ENCODE results near the gene C19orf47. TPM values are rescaled to one million over a fixed set of nuclear protein-coding genes. Genes with fewer than 3 reads are reported as not detected.

The C19orf47 gene
- total RNA-seq, 1 donor from 2014 or later: 28.1 TPM

DNA sequence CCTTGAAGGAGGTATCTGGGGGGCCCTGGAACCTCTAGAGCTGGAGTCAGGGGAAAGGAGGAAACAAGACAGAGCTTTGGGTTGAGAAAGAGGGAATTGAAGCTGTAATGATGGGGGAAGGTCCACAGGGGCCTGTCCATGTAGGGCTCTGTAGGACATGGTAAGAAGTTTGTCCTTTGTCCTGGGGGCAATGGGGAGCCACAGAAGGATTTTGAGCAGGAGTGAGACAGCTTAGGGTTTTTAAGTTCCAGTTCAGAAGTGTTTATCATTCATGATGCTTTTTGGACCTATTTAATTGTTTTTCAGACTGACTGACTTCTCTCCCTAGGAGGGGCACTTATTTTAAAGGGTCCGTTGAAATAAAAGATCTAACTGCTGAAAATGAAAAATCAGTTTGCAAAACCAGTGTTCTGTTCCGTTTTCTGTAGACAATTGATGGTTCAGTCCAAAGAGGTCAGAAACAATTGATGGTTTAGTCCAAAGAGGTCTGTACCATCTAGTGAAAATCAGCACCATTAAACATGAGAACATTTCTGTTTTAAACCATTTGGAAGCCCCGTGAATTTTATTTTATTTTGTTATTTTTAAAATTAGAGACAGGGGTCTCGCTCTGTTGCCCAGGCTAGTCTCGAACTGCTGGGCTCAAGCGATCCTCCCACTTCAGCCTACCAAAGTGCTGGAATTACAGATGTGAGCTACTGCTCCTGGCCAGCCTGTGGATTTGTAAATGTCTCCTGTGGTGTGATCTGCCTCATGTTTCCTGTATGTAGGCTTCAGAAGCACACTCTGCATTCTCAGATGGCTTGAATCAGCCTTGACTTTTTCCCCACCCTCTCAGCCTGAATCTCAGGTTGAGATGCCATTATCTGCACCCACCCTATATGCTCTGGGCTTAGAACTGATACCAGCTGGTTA is 8.7 kb upstream of the C19orf47 start:
- H3K4me1 Mint-ChIP-seq (ENCODE audit: low read depth): peaks cover 12% of the 10 kb centered on the region
- no peak overlapping the region for H3K27ac Mint-ChIP-seq
- no peak for DNase-seq (ENCODE audit: low spot score)
- no peaks in the 10 kb centered on the region for H3K27me3 Mint-ChIP-seq (ENCODE audit: insufficient read depth)
- peaks cover 2% of the 10 kb centered on the region for H3K36me3 Mint-ChIP-seq (ENCODE audit: low read depth)
- H3K4me3 Mint-ChIP-seq: no peak overlapping the region
- no peaks in the 10 kb centered on the region for H3K9me3 Mint-ChIP-seq
- intact Hi-C loops (cut with micrococcal nuclease): no loop called here

DNA sequence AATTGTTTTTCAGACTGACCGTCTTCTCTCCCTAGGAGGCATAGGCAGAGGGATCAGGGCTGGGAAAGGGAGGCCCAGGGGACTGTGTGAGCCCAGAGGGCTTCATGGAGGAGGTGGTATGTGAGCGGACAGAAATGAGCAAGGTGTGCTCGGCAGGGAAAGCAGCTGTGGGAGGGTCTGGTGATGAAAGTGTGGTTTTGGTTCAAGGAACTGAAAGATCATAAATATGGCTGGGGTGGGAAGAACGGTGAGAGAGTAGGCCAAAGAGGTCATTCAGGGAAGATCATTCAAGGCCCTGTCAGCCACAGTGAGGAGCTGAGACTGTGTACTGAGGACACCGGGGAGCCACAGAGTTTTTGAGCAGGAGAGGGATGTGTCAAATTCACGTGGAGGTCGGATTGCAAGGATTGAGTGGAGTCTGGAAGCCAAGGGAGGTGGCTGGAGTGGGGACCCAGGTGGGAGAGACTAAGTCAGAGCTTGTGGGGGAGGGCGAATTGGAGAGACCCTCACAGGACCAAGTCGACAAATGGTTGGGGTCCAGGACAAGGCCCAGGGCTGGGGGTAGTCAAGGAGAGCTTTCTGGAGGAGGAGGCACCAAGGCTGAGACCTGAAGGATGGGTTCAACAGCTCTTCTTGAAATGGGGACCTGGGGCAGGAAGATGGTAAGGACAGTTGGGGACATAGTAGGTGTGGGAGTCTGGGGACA is 7.9 kb upstream of the C19orf47 start:
- H3K4me1 Mint-ChIP-seq (ENCODE audit: low read depth): peaks cover 12% of the 10 kb centered on the region
- H3K9me3 Mint-ChIP-seq: no peaks in the 10 kb centered on the region
- H3K36me3 Mint-ChIP-seq (ENCODE audit: low read depth): no peaks in the 10 kb centered on the region
- no peak overlapping the region for H3K27ac Mint-ChIP-seq
- intact Hi-C loops (cut with micrococcal nuclease): no loop called here
- no peaks in the 10 kb centered on the region for H3K27me3 Mint-ChIP-seq (ENCODE audit: insufficient read depth)
- no peak for DNase-seq (ENCODE audit: low spot score)
- H3K4me3 Mint-ChIP-seq: no peak overlapping the region

DNA sequence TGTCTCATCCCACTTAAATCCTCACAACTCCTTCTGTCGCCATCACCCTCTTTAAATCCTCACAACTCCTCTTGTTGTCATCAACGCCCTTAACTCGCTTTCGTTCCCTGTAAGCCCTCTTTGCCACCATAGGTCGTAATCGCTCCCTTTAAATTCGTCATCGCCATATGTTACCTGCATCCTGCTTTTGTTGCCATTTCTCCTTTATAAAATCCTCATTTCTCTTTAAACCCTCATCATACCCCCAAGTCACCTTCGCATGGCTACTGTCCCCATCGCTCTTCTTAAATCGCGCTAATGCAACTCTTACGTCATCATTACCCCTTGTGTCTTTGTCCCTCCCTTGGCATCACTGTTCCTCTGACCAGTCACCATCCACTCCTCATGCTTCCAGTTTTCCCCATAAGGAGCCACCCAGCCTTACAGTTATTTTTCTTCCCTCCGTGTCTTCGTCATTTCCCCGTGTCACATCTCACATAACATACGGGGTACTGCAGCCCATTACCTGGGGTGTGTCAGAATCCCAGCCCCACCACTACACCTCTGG is 837 bp upstream of the C19orf47 start:
- Mint-ChIP-seq H3K36me3 (ENCODE audit: low read depth) (no peaks in the 10 kb centered on the region), H3K4me3 (peak overlapping the region; percentile 97), H3K4me1 (ENCODE audit: low read depth) (peaks cover 21% of the 10 kb centered on the region), H3K27ac (peak overlapping the region; percentile 95), H3K27me3 (ENCODE audit: insufficient read depth) (peaks cover 2% of the 10 kb centered on the region), H3K9me3 (no peaks in the 10 kb centered on the region)
- intact Hi-C loops (cut with micrococcal nuclease): loop anchor here (1.0 to 5.0 kb wide), 9 partner anchors 54 to 1003 kb away; partner anchors contain the start of genes AKT2, BLVRB, COQ8B and ITPKC
- no peak for DNase-seq (ENCODE audit: low spot score)

DNA sequence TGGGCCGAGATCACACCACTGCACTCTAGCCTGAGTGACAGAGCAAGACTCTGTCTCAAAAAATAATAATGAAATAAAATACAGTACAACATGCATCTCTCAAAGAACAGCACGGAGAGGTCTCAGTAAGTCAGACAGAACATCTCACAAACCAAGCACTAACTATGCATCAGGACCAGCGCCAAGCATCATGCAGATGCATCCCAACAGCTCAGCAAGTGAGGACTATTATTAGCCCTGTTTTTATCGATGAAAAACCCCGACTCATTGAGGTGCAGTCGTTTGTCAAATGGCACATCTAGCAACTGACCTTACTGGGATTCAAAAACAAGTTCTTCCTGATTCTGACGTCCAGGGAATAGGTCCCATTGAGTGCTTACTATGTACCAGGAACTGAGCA is 3.8 kb downstream of the C19orf47 start:
- DNase-seq (ENCODE audit: low spot score): no peak
- intact Hi-C loops (cut with micrococcal nuclease): no loop called here
- H3K27ac Mint-ChIP-seq: no peak overlapping the region

DNA sequence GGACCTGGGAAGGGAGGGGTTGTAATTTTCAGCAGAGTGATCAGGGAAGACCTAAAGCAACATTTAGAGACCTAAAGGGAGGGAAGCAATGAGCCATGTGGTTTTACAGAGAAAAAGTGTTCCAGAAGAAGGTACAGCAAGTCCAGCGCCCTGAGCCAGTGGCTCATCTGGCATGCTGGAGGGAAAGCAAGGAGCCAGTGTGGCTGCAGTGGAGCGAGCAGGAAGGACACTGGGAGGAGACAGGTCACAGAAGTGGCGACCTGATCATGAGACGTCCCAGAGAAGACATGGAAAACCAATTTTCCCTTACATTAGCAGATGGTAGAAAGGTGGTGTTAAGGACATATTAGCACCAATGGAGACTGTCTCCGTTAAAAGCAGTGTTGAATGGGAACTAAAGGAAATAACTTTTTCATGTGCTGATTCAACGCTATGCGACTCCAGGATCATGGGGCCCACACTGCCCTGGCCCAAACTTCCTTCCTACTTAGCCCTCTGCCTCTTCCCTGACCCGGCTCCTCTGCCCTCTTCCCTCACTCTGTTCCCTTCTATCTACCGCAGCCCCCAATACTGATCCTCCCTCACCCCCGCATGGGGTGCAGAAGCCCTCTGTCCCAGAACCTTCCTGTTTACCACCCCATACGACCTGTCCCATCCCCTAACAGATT is 5.4 kb downstream of the C19orf47 start:
- Mint-ChIP-seq H3K27ac (peak overlapping the region; percentile 10), H3K27me3 (ENCODE audit: insufficient read depth) (no peaks in the 10 kb centered on the region), H3K4me1 (ENCODE audit: low read depth) (peaks cover 10% of the 10 kb centered on the region), H3K36me3 (ENCODE audit: low read depth) (peaks cover 6% of the 10 kb centered on the region), H3K4me3 (no peak overlapping the region), H3K9me3 (no peaks in the 10 kb centered on the region)
- DNase-seq (ENCODE audit: low spot score): no peak
- intact Hi-C loops (cut with micrococcal nuclease): no loop called here

More for the DNA sequence above, 3.8 kb downstream of the C19orf47 start:
- H3K36me3 Mint-ChIP-seq (ENCODE audit: low read depth): peaks cover 3% of the 10 kb centered on the region
- H3K27me3 Mint-ChIP-seq (ENCODE audit: insufficient read depth): peaks cover 2% of the 10 kb centered on the region
- no peaks in the 10 kb centered on the region for H3K9me3 Mint-ChIP-seq
- H3K4me1 Mint-ChIP-seq (ENCODE audit: low read depth): peaks cover 19% of the 10 kb centered on the region
- no peak overlapping the region for H3K4me3 Mint-ChIP-seq

DNA sequence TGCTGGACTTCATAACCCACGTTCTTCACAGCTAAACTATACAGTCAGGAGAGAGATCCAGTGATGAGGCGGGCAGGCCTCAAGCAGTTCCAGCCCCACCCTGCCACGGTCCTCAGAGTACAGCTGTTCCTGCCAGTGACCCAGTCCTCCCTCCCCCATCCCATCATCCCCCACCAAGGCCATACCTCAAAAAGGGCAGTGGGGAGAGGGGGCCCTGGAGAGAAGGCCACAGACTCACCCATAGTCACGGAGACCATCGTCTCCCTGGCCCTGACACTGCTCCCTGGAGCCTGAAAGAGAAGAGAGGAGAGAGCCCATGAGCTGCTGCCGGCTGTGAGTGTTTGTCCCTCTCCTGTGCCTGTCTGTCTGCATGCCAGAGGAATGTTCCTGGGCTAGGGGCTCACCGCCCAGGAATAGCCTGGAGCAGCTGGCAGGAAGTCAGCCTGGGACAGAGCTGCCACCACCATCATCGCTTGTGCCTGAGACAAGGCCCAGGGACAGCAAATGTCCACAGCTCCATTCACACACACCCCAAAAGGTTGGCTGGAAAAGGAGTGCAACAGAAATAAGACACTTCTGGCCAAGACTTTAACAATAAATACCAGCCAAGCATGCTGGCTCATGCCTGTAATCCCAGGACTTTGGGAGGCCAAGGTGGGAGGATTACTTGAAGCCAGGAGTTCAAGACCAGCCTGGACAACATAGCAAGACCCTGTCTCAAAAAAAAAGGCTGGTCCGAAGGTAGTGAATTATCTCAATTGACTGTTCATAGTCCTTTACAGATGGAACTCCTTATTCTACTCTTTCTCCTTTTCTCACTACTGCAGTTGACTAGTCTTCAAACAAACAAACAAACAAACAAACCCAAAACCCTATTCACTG is 6.4 kb downstream of the C19orf47 start:
- Mint-ChIP-seq H3K27me3 (ENCODE audit: insufficient read depth) (no peaks in the 10 kb centered on the region), H3K4me1 (ENCODE audit: low read depth) (peaks cover under 1% of the 10 kb centered on the region), H3K4me3 (no peak overlapping the region), H3K36me3 (ENCODE audit: low read depth) (peaks cover 6% of the 10 kb centered on the region), H3K27ac (no peak overlapping the region), H3K9me3 (no peaks in the 10 kb centered on the region)
- no peak for DNase-seq (ENCODE audit: low spot score)
- intact Hi-C loops (cut with micrococcal nuclease): no loop called here

DNA sequence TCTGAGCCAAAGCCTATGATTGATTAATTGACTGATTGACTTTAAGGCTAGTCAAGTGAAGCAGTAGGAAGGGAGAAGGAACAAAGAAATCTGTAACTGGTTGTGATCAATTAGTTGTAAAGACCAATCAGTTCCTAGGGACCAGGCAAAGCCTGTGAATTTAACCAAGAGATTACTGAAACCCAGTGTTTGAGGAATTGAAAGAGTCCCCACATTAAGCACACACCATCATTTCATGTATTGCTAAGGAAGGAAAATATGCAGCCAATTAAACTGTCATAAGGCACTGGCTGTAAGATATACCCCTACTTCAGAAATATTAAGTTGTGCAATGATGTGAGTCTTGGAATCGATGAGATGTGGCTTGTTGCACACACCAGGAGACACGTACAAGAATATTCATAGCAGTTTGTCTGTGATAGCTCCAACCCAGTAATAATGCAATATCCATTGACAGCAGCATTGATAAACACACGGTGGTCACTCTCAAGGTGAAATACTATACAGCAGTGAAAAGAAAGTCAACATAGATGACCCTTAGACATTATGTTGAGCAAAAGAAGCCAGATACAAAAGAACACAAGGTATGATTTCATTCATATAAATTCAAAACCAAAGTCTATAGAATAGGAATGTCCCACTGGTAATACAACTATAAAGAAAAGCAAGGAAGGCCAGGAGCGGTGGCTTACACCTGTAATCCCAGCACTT is 9.0 kb downstream of the C19orf47 start:
- intact Hi-C loops (cut with micrococcal nuclease): no loop called here

DNA sequence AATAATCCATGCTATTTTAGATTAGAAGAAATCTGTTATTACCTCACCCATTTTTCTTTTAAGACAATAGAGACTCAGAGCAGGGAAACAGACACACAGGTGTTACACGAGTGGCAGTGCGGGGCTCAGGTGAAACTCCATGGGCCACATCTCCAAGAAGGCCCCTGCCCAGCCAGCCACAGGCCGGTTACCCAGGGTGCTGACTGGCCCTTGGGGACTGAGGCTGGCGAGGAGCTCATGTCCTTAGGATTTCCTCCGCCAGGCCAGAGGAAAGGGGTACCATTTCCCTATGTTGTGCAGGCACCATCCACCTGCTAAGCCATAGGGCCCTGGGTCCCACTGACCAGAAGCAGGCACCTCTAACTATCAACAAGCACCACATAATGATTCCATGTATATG is 10.6 kb downstream of the C19orf47 start:
- no peaks in the 10 kb centered on the region for H3K27me3 Mint-ChIP-seq (ENCODE audit: insufficient read depth)
- no peak for DNase-seq (ENCODE audit: low spot score)
- no peaks in the 10 kb centered on the region for H3K9me3 Mint-ChIP-seq
- peaks cover 14% of the 10 kb centered on the region for H3K36me3 Mint-ChIP-seq (ENCODE audit: low read depth)
- H3K27ac Mint-ChIP-seq: no peak overlapping the region
- no peaks in the 10 kb centered on the region for H3K4me1 Mint-ChIP-seq (ENCODE audit: low read depth)
- intact Hi-C loops (cut with micrococcal nuclease): no loop called here
- no peak overlapping the region for H3K4me3 Mint-ChIP-seq

More for the DNA sequence above, 9.0 kb downstream of the C19orf47 start:
- H3K4me1 Mint-ChIP-seq (ENCODE audit: low read depth): no peaks in the 10 kb centered on the region
- H3K9me3 Mint-ChIP-seq: no peaks in the 10 kb centered on the region
- no peak overlapping the region for H3K27ac Mint-ChIP-seq
- H3K4me3 Mint-ChIP-seq: no peak overlapping the region
- no peaks in the 10 kb centered on the region for H3K27me3 Mint-ChIP-seq (ENCODE audit: insufficient read depth)
- DNase-seq (ENCODE audit: low spot score): no peak
- peaks cover 7% of the 10 kb centered on the region for H3K36me3 Mint-ChIP-seq (ENCODE audit: low read depth)

DNA sequence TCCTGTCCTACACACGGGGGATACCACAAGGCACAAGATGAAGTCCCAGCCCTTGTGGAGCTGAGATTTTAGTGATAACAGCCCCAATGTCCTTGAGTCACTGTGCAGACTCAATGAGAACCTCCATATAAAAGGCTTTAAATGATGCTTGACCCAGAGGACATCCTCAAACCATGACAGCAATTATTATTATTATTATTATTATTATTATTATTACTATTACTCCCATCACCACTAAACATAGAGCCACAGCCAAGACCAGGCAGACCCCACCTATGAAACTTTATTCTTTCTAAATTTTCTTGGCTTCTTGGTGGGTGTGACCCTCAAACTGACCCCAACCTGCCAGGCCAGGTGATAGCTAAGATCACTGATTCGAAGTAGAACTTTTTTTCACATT is 11.1 kb downstream of the C19orf47 start:
- intact Hi-C loops (cut with micrococcal nuclease): no loop called here
- Mint-ChIP-seq H3K27ac (no peak overlapping the region), H3K27me3 (ENCODE audit: insufficient read depth) (no peaks in the 10 kb centered on the region), H3K4me1 (ENCODE audit: low read depth) (no peaks in the 10 kb centered on the region), H3K4me3 (no peak overlapping the region), H3K9me3 (no peaks in the 10 kb centered on the region), H3K36me3 (ENCODE audit: low read depth) (peaks cover 15% of the 10 kb centered on the region)
- no peak for DNase-seq (ENCODE audit: low spot score)

DNA sequence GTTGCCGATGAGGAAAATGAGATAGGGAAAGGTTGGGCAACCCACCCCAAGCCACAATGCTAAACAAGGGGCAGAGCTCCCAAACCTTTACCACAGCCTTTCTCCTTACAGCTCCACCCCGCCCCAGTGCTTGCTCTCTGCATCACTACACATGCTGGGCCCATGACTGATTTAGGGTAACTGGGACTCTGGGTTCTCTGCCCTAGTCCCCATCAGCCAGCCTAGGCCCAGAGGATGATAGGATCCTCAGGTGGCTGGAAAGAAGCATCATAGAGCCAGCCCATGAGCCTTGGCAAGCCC is 11.6 kb downstream of the C19orf47 start:
- DNase-seq (ENCODE audit: low spot score): no peak
- no peaks in the 10 kb centered on the region for H3K27me3 Mint-ChIP-seq (ENCODE audit: insufficient read depth)
- no peaks in the 10 kb centered on the region for H3K9me3 Mint-ChIP-seq
- H3K27ac Mint-ChIP-seq: no peak overlapping the region
- H3K36me3 Mint-ChIP-seq (ENCODE audit: low read depth): peaks cover 15% of the 10 kb centered on the region
- intact Hi-C loops (cut with micrococcal nuclease): no loop called here
- H3K4me1 Mint-ChIP-seq (ENCODE audit: low read depth): no peaks in the 10 kb centered on the region
- H3K4me3 Mint-ChIP-seq: no peak overlapping the region

DNA sequence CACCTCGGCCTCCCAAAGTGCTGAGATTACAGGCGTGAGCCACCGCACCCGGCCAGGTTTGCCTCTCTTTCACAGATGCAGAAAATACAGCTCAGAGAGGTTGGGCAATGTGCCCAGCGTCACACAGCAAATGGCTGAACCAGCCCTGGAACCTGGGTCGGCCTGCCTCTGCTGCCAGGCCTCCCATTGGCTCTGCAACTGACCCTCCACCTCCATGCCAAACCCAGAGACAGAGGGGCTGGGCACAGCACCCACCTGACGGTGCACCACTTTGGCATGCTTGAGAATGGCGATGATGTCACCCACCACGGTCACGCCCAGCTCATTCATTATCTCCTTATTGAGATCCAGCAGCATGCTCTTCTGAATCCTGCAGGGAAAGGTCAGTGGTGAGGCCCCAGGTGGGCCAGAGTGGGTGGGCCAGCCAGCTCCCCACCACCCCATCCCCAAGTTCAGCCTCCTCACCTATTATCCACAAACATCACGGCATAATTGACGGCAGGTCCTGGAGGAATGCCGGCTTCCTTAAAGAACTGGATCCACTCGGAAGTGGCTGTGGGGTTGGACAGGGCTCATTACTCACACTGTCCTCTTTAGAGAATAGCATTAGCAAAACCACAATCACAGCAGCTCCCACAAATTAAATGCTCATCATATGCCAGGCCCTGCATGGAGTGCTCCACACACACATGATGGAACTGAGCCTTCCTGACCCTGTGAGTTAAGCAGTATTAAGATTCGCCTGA is 12.2 kb downstream of the C19orf47 start:
- no peak for DNase-seq (ENCODE audit: low spot score)
- Mint-ChIP-seq H3K4me1 (ENCODE audit: low read depth) (no peaks in the 10 kb centered on the region), H3K36me3 (ENCODE audit: low read depth) (peaks cover 17% of the 10 kb centered on the region), H3K27ac (no peak overlapping the region), H3K4me3 (no peak overlapping the region), H3K9me3 (no peaks in the 10 kb centered on the region), H3K27me3 (ENCODE audit: insufficient read depth) (no peaks in the 10 kb centered on the region)
- intact Hi-C loops (cut with micrococcal nuclease): no loop called here
